Ovary (tissue), 3 donors: ENCODE data around the gene CCL7.

Experiments
- EP300 ChIP-seq: sonication (generic); formaldehyde crosslinking; IDR thresholded peaks from one replicate; pipeline ENCODE4 v1.6.1; 2017; ENCODE audit warnings: antibody characterized with exemption
- TF ChIP-seq, protein P1 (sequence below), 3 donors: fragments of 450-650 bp in 2 of 3; fragments of 200-600 bp in 1 of 3; IDR thresholded peaks; one replicate each; pipeline versions ENCODE4 v1.5.1 to v1.8.0; 2016 to 2022; ENCODE audit warnings: antibody characterized with exemption in 3 of 3, mild to moderate bottlenecking in 1 of 3
- donor health status: DM: no; HTN: no; CAD: no.

DNA sequence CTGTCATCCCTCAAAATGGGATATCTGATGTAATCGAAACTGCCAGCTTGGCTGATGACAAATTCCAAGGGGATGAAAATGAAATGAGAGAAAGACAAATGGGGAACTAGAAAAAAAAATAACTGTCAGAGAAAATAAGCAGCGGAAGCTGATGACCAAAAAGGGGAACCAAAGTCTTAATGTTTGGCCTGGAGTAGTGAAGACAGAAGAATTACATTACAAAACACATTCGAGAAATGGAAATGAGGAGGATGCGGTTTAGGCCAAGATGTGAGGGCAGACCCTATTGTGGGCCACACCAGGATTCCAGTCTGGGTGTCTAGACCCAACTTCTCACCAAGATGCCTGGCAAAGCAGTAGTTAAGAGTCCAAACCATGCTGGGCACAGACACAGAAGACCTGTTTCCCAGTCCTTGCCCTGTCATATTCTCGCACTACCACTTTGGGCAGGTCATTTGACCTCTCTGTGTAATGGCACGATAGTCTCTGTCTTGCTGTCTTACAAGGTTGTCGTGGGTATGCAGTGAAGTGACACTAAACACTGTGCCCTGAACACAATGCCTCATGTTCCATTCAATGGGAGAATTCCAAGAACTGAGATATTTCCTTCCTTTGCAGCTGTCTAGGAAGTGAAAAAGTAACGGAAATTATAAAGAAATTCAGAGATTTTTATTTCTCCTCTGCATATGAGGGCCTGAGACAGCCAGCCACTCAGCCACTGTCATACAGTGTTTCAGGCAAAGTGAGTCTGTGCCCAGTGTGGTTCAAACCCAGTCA is 27.2 kb upstream of the CCL7 start:
- TF ChIP-seq EP300: no peak
- TF ChIP-seq, protein P1, sequence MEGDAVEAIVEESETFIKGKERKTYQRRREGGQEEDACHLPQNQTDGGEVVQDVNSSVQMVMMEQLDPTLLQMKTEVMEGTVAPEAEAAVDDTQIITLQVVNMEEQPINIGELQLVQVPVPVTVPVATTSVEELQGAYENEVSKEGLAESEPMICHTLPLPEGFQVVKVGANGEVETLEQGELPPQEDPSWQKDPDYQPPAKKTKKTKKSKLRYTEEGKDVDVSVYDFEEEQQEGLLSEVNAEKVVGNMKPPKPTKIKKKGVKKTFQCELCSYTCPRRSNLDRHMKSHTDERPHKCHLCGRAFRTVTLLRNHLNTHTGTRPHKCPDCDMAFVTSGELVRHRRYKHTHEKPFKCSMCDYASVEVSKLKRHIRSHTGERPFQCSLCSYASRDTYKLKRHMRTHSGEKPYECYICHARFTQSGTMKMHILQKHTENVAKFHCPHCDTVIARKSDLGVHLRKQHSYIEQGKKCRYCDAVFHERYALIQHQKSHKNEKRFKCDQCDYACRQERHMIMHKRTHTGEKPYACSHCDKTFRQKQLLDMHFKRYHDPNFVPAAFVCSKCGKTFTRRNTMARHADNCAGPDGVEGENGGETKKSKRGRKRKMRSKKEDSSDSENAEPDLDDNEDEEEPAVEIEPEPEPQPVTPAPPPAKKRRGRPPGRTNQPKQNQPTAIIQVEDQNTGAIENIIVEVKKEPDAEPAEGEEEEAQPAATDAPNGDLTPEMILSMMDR (IDR thresholded peaks at IDR 0.05): no peak
